Erythroblast (primary cell): ENCODE measurements around the gene SFMBT1.

ENCODE experiments used
- DNase-seq, 2 experiments: peaks; one replicate each; lab custom pipeline; 2025; lab: John Stamatoyannopoulos, UW
- GATA1 ChIP-seq: IDR thresholded peaks from 2 replicates; pipeline ENCODE4 v1.6.1; 2011; ENCODE audit warnings: low read depth, mild to moderate bottlenecking, control low read depth, low read length, moderate library complexity
- POLR2A ChIP-seq: IDR thresholded peaks from 2 replicates; pipeline ENCODE4 v1.6.1; 2011; ENCODE audit warnings: mild to moderate bottlenecking, low read length

The SFMBT1 gene

GRCh38 chr3:52856666-52857065, 189.2 kb downstream of the SFMBT1 start:
- DNase-seq, result no peak
- no peak for TF ChIP-seq GATA1
- no peak for TF ChIP-seq POLR2A

DNA sequence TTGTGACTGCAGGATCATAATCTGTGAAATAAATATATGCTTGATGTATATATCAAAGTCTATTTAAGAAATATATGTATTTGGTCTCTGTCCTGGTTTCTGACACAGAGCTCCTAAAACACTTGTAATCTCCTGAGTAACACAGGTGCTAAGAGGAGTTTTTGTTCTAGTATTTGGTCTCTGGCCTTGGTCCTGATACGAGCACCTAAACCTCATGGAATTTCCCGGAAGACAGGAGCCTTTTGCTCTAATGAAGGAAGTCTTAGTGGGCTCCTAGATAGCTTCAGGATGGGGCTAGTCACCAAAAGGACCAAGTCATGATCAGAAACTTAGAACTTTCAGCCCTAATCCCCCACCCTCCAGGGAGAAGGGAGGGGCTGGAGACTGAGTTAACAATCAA, 191.9 kb downstream of the SFMBT1 start:
- TF ChIP-seq POLR2A, result no peak
- TF ChIP-seq GATA1, result no peak
- DNase-seq, result no peak
